HepG2 (cell line): Measurements from ENCODE around the gene PLK5. TPM values are rescaled to one million over a fixed set of nuclear protein-coding genes. Genes with fewer than 3 reads are reported as not detected.

Source experiments
- ARID4A ChIP-seq: sonication (generic); formaldehyde crosslinking; IDR thresholded peaks from 2 replicates; pipeline ENCODE4 v1.5.0; 2020; ENCODE audit warnings: mild to moderate bottlenecking, missing genetic modification reagents, borderline replicate concordance
- CBX5 ChIP-seq: sonication (generic); formaldehyde crosslinking; IDR thresholded peaks from 2 replicates; pipeline ENCODE4 v1.4.0; 2020; ENCODE audit warnings: missing genetic modification reagents, borderline replicate concordance
- CREB1 ChIP-seq, 2 experiments: fragments of 450-650 bp in 1 of 2; IDR thresholded peaks; 2 replicates each; pipeline ENCODE4 v1.6.1; 2016 to 2017; ENCODE audit warnings: control low read depth in 1 of 2, mild to moderate bottlenecking in 1 of 2, missing compliant biosample characterization in 1 of 2, missing genetic modification characterization in 1 of 2
- FOSL1 ChIP-seq: sonication (generic); formaldehyde crosslinking; IDR thresholded peaks from 2 replicates; pipeline ENCODE4 v1.9.0; 2021; ENCODE audit warnings: missing genetic modification reagents, borderline replicate concordance
- HINFP ChIP-seq: sonication (generic); formaldehyde crosslinking; IDR thresholded peaks from 2 replicates; pipeline ENCODE4 v1.4.0; 2020; ENCODE audit warnings: low read depth, mild to moderate bottlenecking, missing genetic modification reagents
- KDM6A ChIP-seq: IDR thresholded peaks from 2 replicates; pipeline ENCODE4 v1.6.1; 2016; ENCODE audit warnings: low read depth
- NFRKB ChIP-seq: fragments of 450-650 bp; IDR thresholded peaks from 2 replicates; pipeline ENCODE4 v1.6.1; 2017
- RAD51 ChIP-seq: fragments of 450-650 bp; IDR thresholded peaks from 2 replicates; pipeline ENCODE4 v1.6.1; 2016; ENCODE audit warnings: borderline replicate concordance
- SMYD3 ChIP-seq: sonication (generic); formaldehyde crosslinking; IDR thresholded peaks from 2 replicates; pipeline ENCODE4 v1.8.1; 2023; ENCODE audit warnings: mild to moderate bottlenecking, missing genetic modification reagents
- ZFP41 ChIP-seq: sonication (generic); formaldehyde crosslinking; IDR thresholded peaks from 2 replicates; pipeline ENCODE4 v1.4.0; 2020; ENCODE audit warnings: mild to moderate bottlenecking, missing genetic modification reagents, borderline replicate concordance
- ZNF407 ChIP-seq: sonication (generic); formaldehyde crosslinking; IDR thresholded peaks from one replicate; pipeline ENCODE4 v1.5.1; 2020; ENCODE audit warnings: mild to moderate bottlenecking, missing genetic modification reagents; ENCODE audit errors: not compliant biosample characterization
- polyA plus RNA-seq, 8 experiments: library from polyadenylated mRNA; depleted of rRNA in 3 of 8; stranded (reverse) in 7 of 8; unstranded in 1 of 8; fragments of >200 nt; fragmentation: Illumina TruSeq in 4 of 8; extraction: Trizol in 4 of 8; gene quantifications; 2 replicates each; pipeline versions ENCODE4 v1.2.1 to v1.2.3, GENCODE V29; 2011 to 2016; ENCODE audit warnings: low read depth in 4 of 8, missing spikeins in 1 of 8, mixed read lengths in 1 of 8; ENCODE audit not compliant: insufficient read depth in 1 of 8
- total RNA-seq, 5 experiments: library from RNA; depleted of rRNA; stranded (reverse); fragments of >200 nt; fragmentation: Illumina TruSeq; extraction: Trizol; gene quantifications; 2 replicates each; pipeline ENCODE4 v1.2.3, GENCODE V29; 2016; ENCODE audit warnings: low read depth in 1 of 5
- TF ChIP-seq, protein P1 (sequence below): IDR thresholded peaks from 2 replicates; pipeline ENCODE4 v1.6.1; 2012; ENCODE audit warnings: low read depth, low read length, improper control_type of control experiment

PLK5 gene
- total and polyA plus RNA-seq, 2 of the 13 experiments (the other 11 are each of a cell fraction or from before 2014, with no cell fraction given): not detected

DNA sequence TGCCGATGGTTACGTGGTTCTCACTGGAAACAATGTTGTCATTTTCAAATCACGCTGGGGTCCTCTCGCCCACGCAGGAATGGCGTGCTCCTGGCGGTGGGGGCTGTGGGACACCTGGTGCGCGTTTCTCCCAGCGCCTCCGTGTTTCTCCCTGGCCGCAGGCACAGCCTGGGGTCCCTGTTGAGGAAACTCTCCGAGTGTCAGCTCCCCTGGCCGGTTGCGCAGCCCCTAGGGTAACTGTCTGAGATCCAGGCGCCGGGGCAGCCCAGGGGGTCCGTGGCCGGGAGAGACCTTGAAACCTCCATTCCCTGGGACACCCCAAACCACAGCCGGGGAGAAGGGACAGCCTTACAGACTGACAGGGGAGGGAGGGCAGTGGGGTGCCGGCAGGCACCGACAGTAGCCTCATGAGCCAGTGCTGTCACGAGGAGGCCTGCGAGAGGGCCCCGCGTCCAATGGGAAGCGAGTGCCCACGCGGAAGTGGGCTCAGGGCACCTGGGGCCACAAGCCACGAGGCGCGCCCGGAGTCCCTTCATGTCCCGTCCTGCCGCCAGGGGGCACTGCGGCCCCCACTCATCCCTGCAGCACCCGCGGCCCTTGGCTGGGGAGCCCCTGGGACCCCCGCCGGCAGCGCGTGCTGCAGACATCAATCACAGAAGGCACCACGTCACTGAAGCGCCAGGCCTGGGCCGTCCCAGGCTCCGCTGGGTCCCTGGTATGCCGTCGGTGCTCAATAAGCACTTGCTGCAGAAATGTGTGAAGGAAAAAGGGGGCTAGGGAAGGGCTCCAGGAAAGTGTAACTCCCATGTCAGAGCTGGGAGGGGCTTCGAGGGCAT is 20.6 kb upstream of the PLK5 start (continued):
- TF ChIP-seq ZNF407: peak; percentile 25
- no peak for TF ChIP-seq KDM6A
- TF ChIP-seq NFRKB: no peak
- peak; percentile 63; the same call in 1 of the 2 replicates for TF ChIP-seq ARID4A (CRISPR knock-in tag)
- no peak for TF ChIP-seq ZFP41 (CRISPR knock-in tag)
- TF ChIP-seq, protein P1, sequence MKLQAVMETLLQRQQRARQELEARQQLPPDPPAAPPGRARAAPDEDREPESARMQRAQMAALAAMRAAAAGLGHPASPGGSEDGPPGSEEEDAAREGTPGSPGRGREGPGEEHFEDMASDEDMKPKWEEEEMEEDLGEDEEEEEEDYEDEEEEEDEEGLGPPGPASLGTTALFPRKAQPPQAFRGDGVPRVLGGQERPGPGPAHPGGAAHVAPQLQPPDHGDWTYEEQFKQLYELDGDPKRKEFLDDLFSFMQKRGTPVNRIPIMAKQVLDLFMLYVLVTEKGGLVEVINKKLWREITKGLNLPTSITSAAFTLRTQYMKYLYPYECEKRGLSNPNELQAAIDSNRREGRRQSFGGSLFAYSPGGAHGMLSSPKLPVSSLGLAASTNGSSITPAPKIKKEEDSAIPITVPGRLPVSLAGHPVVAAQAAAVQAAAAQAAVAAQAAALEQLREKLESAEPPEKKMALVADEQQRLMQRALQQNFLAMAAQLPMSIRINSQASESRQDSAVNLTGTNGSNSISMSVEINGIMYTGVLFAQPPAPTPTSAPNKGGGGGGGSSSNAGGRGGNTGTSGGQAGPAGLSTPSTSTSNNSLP: no peak
- TF ChIP-seq SMYD3 (CRISPR knock-in tag): no peak
- no peak for TF ChIP-seq RAD51
- TF ChIP-seq HINFP (CRISPR knock-in tag): no peak
- TF ChIP-seq CBX5 (CRISPR knock-in tag): no peak
- TF ChIP-seq FOSL1 (CRISPR knock-in tag): no peak
- TF ChIP-seq CREB1 (IDR thresholded peaks at IDR 0.05): no peak
- no peak for TF ChIP-seq CREB1 (CRISPR knock-in tag; IDR thresholded peaks at IDR 0.05)
